ENCODE data around the gene MAPT. TPM values are rescaled to one million over a fixed set of nuclear protein-coding genes. Genes with fewer than 3 reads are reported as not detected.
A peak's percentile ranks its signal among the peaks of the same experiment; 100 is the strongest.
"Not testable (repeated sequence)": the region's sequence is repeated elsewhere in the genome, so short reads cannot be mapped to it uniquely, and the experiment has no call there.

Gene MAPT
- total RNA-seq, 1 donor from 2014 or later = under 0.01 TPM

DNA sequence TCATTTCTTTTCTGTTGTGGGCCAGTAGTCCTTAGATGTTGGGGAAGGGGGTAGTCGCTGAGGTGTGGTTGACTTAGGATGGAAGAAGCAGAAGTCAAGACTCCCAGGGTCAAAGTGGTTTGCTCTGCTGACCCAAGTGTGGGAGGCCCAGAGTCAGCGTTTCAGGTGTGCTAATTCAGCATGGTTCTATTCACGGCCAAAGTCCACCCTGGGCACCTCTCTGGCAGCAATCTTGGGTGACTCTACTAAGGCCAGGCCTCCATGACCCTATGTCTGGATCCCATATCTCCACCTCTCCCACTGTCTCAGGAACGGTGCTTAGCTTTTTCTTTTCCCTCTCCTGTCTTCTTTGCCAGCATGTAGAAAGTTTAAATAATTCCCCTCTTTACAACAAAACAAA, 32.9 kb downstream of the MAPT start:
- no peak for DNase-seq (ENCODE audit: low read depth in 2 of 2)

DNA sequence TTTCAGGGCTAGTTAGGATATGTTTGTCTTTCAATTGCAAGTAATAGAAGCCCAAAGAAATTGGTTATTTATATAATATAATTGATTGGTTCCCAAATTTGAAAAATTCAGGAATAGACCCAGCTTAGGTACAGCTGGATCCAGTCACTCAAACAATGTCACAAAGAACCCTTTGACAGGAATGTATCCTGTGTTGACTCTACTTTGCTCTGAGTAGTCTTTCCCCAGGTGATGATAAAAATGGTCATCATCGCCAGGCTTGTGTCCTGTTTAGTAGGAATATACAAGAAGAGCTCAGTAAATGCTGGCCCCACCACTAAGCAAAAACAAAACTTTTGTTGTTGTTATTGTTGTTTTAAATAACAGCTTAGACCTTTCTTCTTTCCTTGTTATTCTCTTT, 35.0 kb downstream of the MAPT start:
- DNase-seq (ENCODE audit: low read depth in 2 of 2) = no peak

DNA sequence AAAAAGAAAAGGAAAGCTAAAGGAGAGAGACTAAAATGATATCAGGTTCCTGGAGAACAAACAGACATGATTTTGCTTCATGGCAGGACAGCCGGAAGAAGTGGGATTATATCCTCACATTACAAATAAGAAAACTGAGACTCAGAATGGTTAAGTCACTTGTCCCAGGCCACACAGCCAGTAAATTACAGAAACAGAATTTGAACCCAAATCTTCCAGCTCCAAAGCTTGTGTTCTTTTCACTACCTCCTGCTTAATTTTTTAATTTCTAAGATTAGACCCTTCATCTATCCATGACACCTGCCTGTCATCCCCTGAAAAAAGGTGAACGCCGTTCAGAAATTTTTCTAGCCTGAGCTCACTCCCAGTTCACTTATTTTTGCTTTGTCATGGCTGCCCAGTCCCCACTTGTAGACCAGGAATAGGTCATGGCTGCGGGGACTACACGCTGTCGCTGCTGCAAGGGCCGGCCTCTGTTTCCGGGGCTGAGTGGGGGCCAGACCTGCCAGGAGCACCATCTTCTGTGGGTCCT, 36.1 kb downstream of the MAPT start:
- no peak for DNase-seq (ENCODE audit: low read depth in 2 of 2)

DNA sequence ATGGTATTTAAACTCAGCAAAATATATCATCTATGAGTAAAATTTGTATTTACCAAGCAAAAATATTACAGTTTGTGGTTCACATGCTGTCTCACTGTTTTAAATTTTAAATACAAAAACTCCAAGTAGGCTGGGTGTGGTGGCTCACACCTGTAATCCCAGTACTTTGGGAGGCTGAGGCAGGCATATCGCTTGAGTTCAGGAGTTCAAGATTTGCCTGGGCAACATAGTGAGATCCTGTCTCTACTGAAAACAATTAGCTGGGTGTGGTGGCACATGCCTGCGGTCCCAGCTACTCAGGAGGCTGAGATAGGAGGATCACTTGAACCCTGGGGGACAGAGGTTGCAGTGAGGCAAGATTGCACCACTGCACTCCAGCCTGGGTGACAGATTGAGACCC, 37.3 kb downstream of the MAPT start:
- DNase-seq (ENCODE audit: low read depth in 2 of 2) = no peak

DNA sequence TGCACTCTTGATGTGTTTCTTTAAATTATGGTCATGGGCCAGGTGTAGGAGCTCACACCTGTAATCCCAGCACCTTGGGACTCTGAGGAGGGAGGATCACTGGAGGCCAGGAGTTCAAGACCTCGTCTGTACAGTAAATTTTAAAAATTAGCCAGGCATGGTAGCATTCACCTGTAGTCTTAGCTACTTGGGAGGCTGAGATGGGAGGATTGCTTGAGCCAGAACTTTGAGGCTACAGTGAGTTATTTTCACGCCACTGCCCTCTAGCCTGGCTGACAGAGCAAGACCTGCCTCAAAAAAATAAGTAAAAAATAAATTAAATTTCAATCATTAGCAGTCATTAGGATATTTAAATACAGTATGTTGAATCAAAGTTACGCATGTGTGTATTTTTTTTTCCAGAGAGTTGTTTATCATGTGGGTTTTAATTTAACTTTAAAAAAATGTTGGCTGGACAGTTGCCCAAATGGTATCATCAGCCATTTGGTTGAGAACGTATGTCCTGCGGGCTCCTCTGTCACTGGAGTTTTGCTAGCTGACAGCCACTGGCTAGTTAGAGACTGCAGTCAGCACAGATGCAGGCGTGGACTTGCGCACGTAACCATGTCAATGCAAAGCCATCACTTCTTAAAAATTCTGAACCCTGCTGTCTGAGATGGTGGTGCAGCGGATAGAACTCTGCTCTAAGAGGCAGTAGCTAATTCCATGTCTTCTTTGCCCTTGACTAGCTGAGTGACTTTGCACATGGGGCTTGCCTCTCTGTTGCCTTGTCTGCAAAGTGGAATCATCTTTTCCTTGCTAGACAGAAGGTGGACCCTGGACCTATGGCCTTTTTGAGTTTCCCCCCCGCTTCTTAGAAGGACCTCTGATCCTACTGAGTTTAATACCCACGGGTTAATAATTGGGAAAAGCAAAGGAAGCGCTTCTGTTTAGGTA, 40.0 kb downstream of the MAPT start:
- no peak for DNase-seq (ENCODE audit: low read depth in 2 of 2)

DNA sequence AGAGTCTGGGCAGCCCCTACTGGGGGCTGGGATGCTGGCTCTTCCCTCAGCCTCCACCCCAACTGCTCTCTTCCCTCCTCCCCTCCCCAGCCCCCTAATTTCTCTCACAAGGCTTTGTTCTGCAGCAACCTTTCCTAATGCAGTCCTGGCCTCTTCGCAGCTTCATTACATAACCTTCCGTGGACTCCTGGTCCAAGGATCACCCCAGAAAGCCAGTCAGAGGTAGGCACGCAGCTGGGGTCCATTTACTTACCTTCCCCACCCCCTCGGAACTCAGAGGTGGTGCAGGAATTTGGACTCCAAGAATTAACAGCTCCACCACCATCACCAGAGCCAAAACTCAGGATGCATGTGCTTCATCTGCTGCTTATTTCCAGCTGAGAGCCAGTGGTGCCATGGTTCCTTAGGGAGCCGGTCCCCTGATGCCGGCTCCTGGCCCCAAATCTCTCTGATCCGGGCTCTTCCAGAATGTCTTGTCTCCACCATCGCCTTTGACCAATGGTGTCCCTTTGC, 40.9 kb downstream of the MAPT start:
- DNase-seq (ENCODE audit: low read depth in 2 of 2) = no peak

DNA sequence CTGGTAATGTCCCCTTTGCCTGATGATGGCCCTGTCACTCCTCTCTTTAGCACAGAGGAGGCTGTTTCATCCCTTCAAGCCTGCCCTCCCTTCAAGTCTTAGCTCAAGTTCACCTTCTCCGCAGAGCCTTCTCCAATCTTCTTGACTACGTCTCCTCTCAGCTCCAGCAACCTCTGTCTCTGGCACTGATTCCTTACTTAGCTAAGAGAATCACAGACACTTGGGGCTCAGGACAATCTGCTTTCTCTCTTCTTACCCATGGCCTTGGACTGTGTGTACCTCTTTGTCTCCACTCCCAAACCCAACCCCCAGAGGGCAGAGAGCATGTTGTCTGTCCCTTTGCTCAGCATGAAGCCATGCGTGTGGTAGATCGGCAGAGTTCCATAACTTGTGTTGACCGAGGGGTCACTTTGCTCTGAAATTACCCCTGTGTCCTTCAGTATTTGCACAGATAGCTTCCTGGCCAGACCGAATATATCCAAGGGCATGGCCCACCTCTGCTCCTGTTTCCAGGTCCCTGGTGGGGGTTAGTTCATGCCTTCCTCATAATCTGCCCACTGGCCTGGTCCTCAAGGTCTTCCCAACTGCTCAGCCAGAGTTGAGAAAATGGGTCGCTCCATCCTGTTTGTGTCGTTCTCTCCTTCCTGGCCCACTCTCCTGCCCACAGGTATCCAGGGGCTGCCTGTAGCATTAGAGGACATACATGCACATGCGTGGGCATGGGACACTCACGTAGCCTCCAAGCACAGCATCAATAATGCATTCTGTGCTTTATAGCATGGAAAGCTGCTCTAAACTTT, 41.6 kb downstream of the MAPT start:
- DNase-seq (ENCODE audit: low read depth in 2 of 2) = no peak

DNA sequence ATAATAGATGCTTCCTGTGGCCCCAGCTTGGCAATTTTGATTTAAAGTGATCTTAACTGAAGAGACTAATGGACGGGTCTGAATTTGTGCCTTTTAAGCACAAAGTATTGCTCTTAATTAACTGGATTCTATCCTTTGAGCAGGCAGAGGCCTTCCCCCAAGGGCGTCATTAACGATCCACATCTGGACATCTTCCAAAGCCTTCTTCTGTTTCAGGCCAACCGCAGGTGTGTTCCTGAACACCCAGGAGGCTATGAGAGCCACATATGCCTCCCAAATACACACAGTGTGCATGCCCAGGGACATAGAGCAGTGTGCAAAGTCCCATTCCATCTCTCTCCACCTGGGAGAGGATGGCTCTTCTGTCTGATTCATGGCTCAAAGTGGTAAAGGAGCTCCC, 42.3 kb downstream of the MAPT start:
- DNase-seq (ENCODE audit: low read depth in 2 of 2) = no peak

DNA sequence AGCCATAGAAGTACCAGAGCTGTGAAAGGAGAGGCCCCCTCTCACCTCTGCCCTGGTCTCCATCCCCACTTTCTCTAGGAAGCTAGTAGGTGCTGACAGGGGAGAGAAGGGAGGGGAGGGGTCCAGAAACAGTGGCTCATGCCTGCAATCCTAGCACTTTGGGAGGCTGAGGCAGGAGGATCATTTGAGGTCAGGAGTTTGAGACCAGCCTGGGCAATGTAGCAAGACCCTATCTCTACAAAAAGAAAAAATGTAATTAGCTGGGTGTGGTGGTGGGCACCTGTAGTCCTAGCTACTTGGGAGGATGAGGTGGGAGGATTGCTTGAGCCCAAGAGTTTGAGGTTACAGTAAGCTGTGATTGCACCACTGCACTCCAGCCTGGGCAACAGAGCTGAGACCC, 42.8 kb downstream of the MAPT start:
- not testable (repeated sequence) for DNase-seq (ENCODE audit: low read depth in 2 of 2)

DNA sequence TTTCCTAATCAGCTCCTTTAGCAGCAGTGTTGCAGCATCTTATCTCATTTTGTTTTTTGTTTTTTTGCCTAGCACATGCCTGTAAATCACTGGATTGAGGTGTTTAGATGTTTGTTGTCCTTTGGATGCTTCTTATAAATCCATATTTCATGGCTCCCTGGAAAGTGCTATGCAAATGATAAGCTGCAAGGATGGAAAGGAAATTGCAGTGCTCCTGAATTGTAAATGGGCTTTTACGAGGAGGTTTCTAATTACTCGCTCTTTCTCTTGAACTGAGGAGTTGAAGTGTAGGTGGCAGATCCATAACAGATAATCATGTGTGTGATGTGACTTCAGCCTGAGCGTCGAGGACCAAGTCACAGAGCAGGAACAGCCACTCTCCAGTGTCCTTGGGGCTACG, 45.0 kb downstream of the MAPT start:
- DNase-seq (ENCODE audit: low read depth in 2 of 2) = no peak

DNA sequence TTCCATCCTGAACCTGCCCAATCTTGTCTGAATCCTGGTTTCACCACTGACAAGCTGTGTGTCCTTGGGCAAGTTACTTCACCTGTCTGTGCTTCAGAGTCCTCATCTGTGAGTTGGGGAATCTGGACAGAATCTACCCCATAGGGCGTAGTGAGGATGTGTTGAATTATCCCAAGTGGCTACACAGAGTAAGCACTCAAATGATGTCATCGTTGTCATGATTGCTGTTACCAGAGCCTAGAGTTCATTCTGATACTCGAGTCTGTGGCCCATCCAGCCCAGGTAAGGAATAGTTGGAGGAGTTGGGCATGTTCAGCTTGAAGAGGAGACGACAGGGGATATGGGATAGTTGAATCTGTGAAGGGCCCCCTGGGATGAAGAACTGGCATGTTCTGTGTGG, 45.9 kb downstream of the MAPT start:
- DNase-seq (ENCODE audit: low read depth in 2 of 2) = no peak

DNA sequence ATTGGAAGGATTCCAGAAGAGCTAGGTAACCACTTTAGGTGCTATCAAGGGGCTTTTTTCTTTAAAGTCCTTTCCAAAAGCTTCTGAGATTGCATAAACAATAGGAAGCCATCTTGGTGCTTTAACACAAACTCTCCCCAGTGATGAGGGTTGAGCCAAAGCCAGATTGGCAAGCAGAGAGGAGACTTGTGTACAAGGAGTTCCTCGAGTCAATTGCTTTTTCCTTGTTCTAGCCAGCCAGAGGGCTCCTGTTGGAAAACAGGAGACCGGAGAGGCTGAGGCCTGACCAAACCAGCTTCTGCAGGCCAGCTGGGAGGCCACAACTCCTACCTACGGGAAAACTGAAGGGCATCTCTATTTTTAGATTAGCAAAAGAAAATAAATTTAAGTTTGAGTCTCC, 46.5 kb downstream of the MAPT start:
- DNase-seq (ENCODE audit: low read depth in 2 of 2) = no peak

DNA sequence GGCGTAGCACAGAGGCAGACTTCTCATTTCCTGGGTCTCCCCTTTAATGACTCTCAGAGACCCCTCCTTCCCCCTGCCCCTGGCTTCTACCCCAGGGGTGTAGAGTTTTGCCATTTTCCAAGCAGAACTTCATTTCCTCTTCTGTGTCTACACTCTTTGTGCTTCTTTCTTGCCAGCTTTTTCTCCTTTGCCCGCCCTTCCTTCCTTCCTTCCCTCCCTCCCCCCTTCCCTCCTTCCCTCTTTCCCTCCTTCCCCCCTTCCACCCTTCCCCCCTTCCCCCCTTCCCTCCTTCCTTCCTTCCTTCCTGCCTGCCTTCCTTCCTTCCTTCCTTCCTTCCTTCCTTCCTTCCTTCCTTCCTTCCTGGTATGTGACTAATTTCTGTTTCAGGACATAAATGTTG, 47.0 kb downstream of the MAPT start:
- DNase-seq (ENCODE audit: low read depth in 2 of 2) = no peak

DNA sequence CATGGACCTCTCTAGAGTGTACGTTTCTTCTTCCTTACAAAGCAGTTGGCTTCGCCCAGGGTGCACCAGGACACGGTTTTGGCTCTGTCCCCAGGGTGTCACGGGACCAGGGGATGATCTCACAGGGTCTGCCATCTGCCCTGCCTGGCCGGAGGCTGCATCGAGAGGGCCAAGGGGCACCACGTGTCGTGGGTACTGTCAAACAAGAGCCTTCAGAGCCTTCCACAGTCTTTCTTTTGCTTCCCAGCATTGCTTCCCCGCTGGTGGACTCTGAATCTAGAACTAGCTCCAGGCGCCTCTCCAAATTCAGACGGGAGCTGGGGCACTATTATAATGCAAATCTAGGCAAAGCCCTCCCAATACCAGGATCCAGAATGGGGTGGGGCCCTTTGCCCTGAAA, 47.9 kb downstream of the MAPT start:
- no peak for DNase-seq (ENCODE audit: low read depth in 2 of 2)

DNA sequence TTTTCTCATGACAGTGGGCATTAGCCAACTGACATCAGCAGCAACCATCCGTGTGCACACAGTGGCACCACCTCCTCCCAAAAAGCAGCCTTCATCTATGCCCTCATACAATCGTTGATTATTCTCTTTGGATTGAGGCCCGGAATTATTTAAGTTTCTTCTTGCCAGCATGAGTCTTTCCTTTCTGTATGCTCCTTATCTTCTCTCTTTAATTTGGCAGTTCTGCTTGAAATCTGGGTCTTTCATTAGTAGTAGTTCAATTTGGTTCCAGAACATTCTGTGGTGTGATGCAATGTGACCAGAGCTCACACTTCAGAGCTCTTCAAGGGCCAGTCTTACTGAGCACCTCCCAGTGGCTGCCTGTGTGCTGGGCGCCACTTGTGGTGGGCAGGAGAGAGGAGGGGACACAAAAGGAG, 52.5 kb downstream of the MAPT start:
- DNase-seq (ENCODE audit: low read depth in 2 of 2) = no peak

DNA sequence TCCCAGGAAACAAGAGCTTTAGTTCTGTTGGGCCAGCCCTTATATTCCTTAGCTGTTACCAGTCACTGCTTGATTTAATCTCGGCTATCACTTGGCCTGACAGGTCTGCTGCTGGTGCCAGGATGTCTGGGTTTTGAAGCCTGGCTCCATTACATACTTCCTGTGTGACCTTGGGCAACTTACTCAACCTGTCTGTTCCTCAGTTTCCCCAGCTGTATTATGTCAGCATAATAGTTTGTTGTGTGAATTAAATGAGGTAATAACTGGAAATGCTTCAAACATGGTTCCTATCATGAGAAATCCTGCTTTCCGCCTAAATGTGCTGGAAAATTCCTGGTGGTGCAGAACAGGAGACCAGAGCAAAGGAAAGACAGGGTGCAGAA, 54.1 kb downstream of the MAPT start:
- peak in 1 of 2 donors; percentile 3 for DNase-seq (ENCODE audit: low read depth in 2 of 2)

DNA sequence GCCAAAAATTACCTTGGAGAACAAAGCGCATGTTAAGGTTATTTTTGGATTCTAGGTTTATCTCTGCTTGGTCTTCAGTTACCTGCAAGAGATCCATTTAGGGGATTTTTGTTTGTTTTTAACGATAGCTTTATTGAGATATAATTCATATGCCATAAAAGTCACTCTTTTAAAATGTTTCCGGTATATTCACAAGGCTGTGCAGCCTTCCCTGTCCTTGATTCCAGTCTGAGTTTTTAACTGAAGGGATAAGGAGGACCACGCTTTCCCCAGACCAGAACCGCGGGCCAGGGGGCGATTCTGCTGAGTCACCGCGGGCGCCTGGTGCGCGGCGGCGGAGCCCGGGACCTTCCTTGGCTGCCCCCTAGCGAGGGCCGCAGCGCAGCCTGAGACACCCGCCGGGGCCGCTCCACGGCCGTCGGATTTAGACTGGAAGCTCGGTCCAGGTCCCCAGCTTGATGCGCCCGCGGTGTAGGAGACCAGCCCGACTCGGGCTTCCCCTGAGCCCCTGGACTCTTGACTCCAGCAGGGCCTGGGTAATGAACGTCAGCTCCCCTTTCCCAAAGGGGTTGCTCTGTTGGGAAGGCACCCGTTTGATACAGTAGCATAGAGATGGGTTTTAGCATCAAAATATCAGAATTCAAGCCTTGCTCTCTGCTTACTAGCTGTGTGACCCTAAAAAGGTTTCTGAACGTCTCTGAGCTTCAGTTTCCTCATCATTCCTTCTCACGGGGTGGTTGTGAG, 54.7 kb downstream of the MAPT start:
- peak; percentile 61 to 69 for DNase-seq (ENCODE audit: low read depth in 2 of 2)

DNA sequence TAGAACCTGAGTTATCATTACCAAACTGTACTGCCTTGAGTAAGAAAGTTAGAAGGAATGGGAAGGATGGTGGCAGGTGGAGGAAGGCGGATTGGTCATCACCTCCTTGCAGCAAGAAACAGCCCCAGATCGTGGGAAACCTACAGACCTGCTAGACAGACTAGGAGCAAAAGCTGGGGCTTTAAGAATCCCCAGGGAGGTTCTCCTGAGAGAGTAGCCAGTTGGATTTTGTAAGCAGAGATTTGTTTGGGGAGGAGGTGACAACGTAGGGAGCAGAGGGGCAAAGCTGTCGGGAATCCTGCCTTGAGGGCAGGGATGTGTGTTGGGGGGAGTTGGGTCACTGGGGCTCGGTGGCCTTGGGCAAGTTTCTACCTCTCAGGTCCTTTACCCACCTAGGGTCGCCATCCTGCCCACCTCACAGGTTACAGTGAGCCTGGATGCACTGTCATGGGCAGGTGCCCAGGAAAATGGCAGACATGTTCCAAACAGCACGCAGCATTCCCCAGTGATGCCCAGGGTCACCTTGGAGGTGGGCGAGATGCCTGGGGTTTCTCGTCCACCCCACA, 55.5 kb downstream of the MAPT start:
- DNase-seq (ENCODE audit: low read depth in 2 of 2) = no peak

DNA sequence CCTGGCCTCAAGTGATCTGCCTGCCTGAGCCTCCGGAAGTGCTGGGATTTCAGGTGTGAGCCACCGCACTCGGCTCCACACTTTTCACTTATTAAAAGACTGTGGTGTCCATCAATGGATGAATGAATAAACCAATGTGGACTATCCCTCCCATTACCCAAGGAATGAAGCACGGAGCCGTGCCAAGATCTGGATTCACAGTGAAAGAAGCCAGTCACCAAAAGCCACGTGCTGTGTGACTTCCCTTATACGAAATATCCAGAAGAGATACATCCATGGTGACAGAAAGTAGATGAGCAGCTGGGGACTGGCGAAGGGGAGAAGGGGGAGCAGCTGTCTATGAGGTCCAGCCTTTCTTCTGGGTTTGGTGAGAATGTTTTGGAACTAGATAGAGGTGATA, 56.5 kb downstream of the MAPT start:
- DNase-seq (ENCODE audit: low read depth in 2 of 2) = no peak

DNA sequence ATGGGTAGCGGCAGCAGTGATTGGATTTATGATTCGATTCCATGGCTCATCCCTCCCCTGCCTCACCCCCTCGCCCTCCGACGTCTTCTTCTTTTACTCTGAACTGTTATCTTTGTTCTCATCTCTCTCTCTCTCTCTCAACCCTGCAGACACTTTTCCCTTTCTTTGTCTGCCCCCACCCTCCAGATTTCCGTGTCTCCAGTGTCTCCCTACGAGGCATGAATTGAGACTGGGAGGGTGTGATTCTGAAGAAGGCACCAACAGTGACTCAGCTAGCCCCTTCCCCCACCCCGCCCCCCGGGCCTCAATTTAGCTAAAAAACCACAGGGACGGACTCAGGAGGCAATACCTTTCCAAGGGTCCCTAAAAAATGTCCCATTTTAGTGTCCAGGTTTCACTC, 57.0 kb downstream of the MAPT start:
- no peak for DNase-seq (ENCODE audit: low read depth in 2 of 2)

DNA sequence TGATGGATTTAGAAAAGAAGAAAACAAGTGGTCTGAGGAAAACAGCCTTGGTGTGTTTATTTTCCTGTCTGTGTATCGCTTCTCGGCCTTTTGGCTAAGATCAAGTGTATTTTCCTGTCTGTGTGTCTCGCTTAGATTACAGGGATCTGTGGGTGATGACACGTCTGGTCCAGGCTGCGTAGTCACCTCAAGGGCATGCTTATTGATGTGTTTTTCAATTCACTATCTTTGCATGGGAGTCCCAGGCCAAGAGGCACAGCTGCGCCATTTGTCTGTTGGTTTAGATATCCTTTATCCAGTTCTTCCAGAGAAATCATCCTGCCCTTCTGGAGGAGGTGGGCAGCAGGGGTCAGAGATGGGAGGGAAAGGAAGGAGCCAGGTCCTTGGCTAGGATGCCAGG, 57.6 kb downstream of the MAPT start:
- no peak for DNase-seq (ENCODE audit: low read depth in 2 of 2)
